Cardiac muscle cell (in vitro differentiated cells and primary cell): ENCODE results near the gene DLST. TPM values are rescaled to one million over a fixed set of nuclear protein-coding genes. Genes with fewer than 3 reads are reported as not detected.

Experiments
- DNase-seq, 2 donors: peaks; one replicate each; pipeline versions ENCODE4 v3.0.0 to v3.0.0-alpha.2; 2010 to 2017; ENCODE audit warnings: low read depth in 1 of 2, low spot score in 1 of 2
- H3K27ac ChIP-seq: fragments of 200-600 bp; sonication (generic); 2 replicates; pipeline ENCODE4 v1.5.1; 2016
- H3K27me3 ChIP-seq: fragments of 200-600 bp; sonication (generic); 2 replicates; pipeline ENCODE4 v1.6.0; 2016; ENCODE audit warnings: control low read depth
- H3K36me3 ChIP-seq: fragments of 200-600 bp; sonication (generic); 2 replicates; pipeline ENCODE4 v1.5.1; 2016; ENCODE audit warnings: control low read depth
- H3K4me1 ChIP-seq: fragments of 200-600 bp; sonication (generic); 2 replicates; pipeline ENCODE4 v1.8.1; 2017; ENCODE audit warnings: low read depth, mild to moderate bottlenecking, mixed run types
- H3K4me3 ChIP-seq: fragments of 200-600 bp; sonication (generic); 2 replicates; pipeline ENCODE4 v1.5.1; 2016; ENCODE audit warnings: mild to moderate bottlenecking
- H3K9me3 ChIP-seq: fragments of 200-600 bp; sonication (generic); 2 replicates; pipeline ENCODE4 v1.5.1; 2017; ENCODE audit warnings: low read depth, mild to moderate bottlenecking, control low read depth
- CTCF ChIP-seq: IDR thresholded peaks from 2 replicates; pipeline ENCODE4 v1.5.1; 2012; ENCODE audit warnings: low read depth, mild to moderate bottlenecking, low read length
- polyA plus RNA-seq: library from polyadenylated mRNA; unstranded; fragments of >200 nt; fragmentation: Nextera tagmentation; extraction: Ambion mirVana; gene quantifications from 2 replicates; pipeline ENCODE4 v1.2.1, GENCODE V29; 2016
- total RNA-seq: library from RNA; depleted of rRNA; stranded (reverse); fragments of >200 nt; gene quantifications from 2 replicates; pipeline ENCODE4 v1.2.3, GENCODE V29; 2016

The DLST gene
- total and polyA plus RNA-seq, 2 experiments from 2014 or later: 10.0 to 63.7 TPM

GRCh38 chr14:74861734-74862090 is 20.0 kb upstream of the DLST start:
- TF ChIP-seq CTCF: no peak

GRCh38 chr14:74863274-74863673 is 18.4 kb upstream of the DLST start:
- Histone ChIP-seq H3K27ac (no peak overlapping the region), H3K36me3 (no peaks in the 10 kb centered on the region), H3K4me1 (no peaks in the 10 kb centered on the region), H3K27me3 (no peaks in the 10 kb centered on the region), H3K9me3 (no peaks in the 10 kb centered on the region), H3K4me3 (no peak overlapping the region)
- TF ChIP-seq CTCF: no peak
- no peak for DNase-seq

More at GRCh38 chr14:74861734-74862090, 20.0 kb upstream of the DLST start:
- no peaks in the 10 kb centered on the region for H3K27me3 ChIP-seq
- no peaks in the 10 kb centered on the region for H3K36me3 ChIP-seq
- no peaks in the 10 kb centered on the region for H3K9me3 ChIP-seq
- no peak overlapping the region for H3K4me3 ChIP-seq
- H3K27ac ChIP-seq: no peak overlapping the region
- no peaks in the 10 kb centered on the region for H3K4me1 ChIP-seq
- DNase-seq: no peak

GRCh38 chr14:74864198-74864597 is 17.5 kb upstream of the DLST start:
- Histone ChIP-seq H3K4me1 (no peaks in the 10 kb centered on the region), H3K27ac (no peak overlapping the region), H3K9me3 (no peaks in the 10 kb centered on the region), H3K4me3 (no peak overlapping the region), H3K27me3 (no peaks in the 10 kb centered on the region), H3K36me3 (no peaks in the 10 kb centered on the region)
- TF ChIP-seq CTCF: no peak
- no peak for DNase-seq

- no peak for DNase-seq
- H3K36me3 ChIP-seq: no peaks in the 10 kb centered on the region
- no peaks in the 10 kb centered on the region for H3K27me3 ChIP-seq
- no peak for TF ChIP-seq CTCF
- no peaks in the 10 kb centered on the region for H3K9me3 ChIP-seq
- H3K4me1 ChIP-seq: no peaks in the 10 kb centered on the region
- no peak overlapping the region for H3K4me3 ChIP-seq
- no peak overlapping the region for H3K27ac ChIP-seq
Measured at GRCh38 chr14:74865156-74865555, 16.6 kb upstream of the DLST start.

GRCh38 chr14:74866708-74867389 is 14.9 kb upstream of the DLST start:
- DNase-seq: no peak
- Histone ChIP-seq H3K4me3 (no peak overlapping the region), H3K27ac (no peak overlapping the region), H3K27me3 (no peaks in the 10 kb centered on the region), H3K36me3 (no peaks in the 10 kb centered on the region), H3K4me1 (no peaks in the 10 kb centered on the region), H3K9me3 (no peaks in the 10 kb centered on the region)
- no peak for TF ChIP-seq CTCF
